Osteocyte (in vitro differentiated cells): ENCODE results near the gene IL12RB1. TPM values are rescaled to one million over a fixed set of nuclear protein-coding genes. Genes with fewer than 3 reads are reported as not detected.

Experiments used
- DNase-seq: peaks from one replicate; pipeline ENCODE4 v3.0.0; 2021; ENCODE audit warnings: mixed read lengths; ENCODE audit not compliant: unreplicated experiment; ENCODE audit errors: extremely low spot score
- H3K27ac Mint-ChIP-seq: one replicate; pipeline ENCODE4 v1.8.0; 2021; ENCODE audit warnings: mild to moderate bottlenecking, mixed read lengths; ENCODE audit not compliant: unreplicated experiment
- H3K27me3 Mint-ChIP-seq: one replicate; pipeline ENCODE4 v1.8.0; 2021; ENCODE audit warnings: mixed read lengths; ENCODE audit not compliant: unreplicated experiment
- H3K36me3 Mint-ChIP-seq: one replicate; pipeline ENCODE4 v1.8.0; 2021; ENCODE audit warnings: mixed read lengths; ENCODE audit not compliant: unreplicated experiment
- H3K4me1 Mint-ChIP-seq: one replicate; pipeline ENCODE4 v1.8.0; 2021; ENCODE audit warnings: mixed read lengths; ENCODE audit not compliant: unreplicated experiment
- H3K4me3 Mint-ChIP-seq: one replicate; pipeline ENCODE4 v1.8.0; 2021; ENCODE audit warnings: mild to moderate bottlenecking, moderate library complexity, mixed read lengths; ENCODE audit not compliant: unreplicated experiment
- H3K9me3 Mint-ChIP-seq: one replicate; pipeline ENCODE4 v1.8.0; 2021; ENCODE audit warnings: mixed read lengths; ENCODE audit not compliant: unreplicated experiment
- CTCF ChIP-seq: fragments of 200-600 bp; sonication (generic); IDR thresholded peaks from 2 replicates; pipeline ENCODE4 v1.5.0; 2021; ENCODE audit warnings: antibody characterized with exemption, mild to moderate bottlenecking, moderate library complexity
- total RNA-seq: library from RNA; stranded (reverse); gene quantifications from 2 replicates; pipeline ENCODE4 v1.2.1, GENCODE V29; 2021

The IL12RB1 gene
- total RNA-seq, 1 donor from 2014 or later, result 0.51 TPM

DNA sequence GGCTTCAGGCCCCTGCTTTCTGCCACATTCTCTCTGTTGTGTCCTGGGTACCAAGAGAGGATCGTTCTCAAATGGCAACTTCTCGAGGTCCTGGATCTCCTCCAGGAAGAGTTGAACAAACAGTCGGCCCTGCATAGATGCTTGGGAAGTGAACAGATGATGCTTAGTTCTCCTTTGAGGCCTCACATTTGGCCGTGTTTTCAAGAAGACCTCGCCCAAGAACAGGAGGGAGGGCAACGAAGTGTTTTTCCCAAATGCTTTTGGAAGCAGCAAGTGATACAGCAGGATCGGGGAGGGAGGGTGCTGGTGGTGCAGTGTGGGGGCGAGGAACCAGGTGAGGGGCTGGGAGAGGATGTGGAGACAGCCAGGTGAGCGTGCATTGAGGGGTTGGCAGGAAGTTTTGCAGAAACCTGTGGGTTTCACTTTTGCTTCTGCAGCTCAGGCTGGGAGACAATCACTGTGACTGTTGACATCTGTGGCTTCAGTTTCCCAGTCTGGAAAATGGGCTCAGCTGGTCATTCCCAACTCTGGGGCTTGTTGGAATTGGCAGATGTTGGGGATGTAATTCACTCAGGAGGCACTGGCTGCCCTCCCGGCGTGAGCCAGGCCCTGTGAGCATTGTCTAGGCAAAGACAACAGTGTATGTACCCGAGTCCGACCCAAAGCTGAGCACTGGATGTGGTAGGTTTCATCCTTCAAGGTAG lies 32.4 kb upstream of the IL12RB1 start:
- no peak for DNase-seq
- H3K36me3 Mint-ChIP-seq, result peaks cover 4% of the 10 kb centered on the region
- H3K27me3 Mint-ChIP-seq, result no peaks in the 10 kb centered on the region
- peak overlapping the region; percentile 74 for H3K4me3 Mint-ChIP-seq
- no peak for TF ChIP-seq CTCF
- no peak overlapping the region for H3K27ac Mint-ChIP-seq
- no peaks in the 10 kb centered on the region for H3K9me3 Mint-ChIP-seq
- peaks cover 14% of the 10 kb centered on the region for H3K4me1 Mint-ChIP-seq

DNA sequence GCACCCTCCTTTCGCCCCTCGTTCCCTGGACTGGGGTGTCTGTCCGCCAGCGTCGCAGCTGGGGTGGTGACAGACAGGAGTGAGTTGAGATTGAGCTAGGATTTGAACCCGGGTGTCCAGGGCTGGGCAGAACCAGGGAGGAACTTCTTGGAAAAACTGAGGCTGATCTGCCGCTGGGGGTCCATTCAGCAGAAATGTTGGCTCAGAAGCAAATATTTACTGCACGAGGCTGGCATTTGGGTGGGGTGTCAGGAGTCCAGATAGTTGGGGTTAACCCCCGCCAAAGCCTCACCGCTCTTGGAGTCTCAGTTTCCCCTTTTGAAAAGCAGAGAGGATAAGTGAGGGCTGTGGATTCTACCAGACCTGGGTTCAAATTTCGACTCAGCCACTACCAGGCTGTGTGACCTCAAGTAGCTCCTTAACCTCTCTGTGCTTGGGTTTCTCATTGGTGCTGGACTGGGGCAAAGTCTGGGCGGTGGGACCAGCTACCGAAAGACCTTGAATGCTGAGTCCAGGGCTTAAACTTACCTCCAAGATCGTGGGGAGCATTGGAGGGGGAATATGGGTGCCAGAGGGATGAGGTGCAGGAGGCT lies 31.8 kb upstream of the IL12RB1 start:
- Mint-ChIP-seq H3K36me3 (peaks cover under 1% of the 10 kb centered on the region), H3K4me1 (peaks cover 14% of the 10 kb centered on the region), H3K4me3 (peak overlapping the region; percentile 74), H3K27ac (no peak overlapping the region), H3K27me3 (no peaks in the 10 kb centered on the region), H3K9me3 (no peaks in the 10 kb centered on the region)
- no peak for TF ChIP-seq CTCF
- no peak for DNase-seq

DNA sequence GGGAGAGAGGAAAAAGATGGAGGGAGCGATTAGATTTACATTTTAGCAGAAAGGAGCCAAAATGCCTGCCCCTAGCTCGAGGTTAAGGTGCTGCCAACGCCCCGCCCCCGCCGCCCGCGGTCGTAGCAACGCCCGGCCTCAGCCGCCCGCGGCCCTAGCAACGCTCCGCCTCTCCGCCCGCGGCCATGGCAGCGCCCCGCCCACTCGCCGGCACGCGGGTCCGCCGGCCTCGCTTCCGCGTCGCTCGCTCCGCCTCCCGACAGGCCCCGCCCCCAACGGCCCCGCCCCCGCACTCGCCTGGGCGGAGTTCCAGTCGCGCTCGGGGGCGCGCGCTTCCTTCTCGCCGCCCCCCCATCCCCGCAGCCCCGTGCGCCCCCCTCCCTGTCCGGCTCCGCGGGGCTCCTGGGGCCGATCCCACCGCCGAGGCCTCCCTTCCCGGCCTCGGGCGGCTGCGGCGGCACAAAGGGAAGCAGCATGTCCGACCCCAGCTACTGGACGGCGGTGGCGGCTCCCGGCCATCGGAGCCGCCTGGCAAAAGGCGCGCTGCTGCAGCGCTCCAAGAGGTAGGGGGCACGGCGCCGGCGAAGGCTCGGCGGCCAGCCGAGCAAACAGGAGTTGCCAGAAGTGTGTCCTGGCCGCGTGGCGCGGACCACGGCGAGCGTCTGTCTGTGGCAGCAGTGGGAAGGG lies 31.1 kb upstream of the IL12RB1 start:
- H3K4me1 Mint-ChIP-seq, result peaks cover 14% of the 10 kb centered on the region
- peak overlapping the region; percentile 42 for H3K27ac Mint-ChIP-seq
- no peaks in the 10 kb centered on the region for H3K9me3 Mint-ChIP-seq
- H3K4me3 Mint-ChIP-seq, result peak overlapping the region; percentile 76
- peak; percentile 95 for DNase-seq
- no peaks in the 10 kb centered on the region for H3K27me3 Mint-ChIP-seq
- H3K36me3 Mint-ChIP-seq, result no peaks in the 10 kb centered on the region
- TF ChIP-seq CTCF, result no peak

- no peak for TF ChIP-seq CTCF
- H3K9me3 Mint-ChIP-seq, result no peaks in the 10 kb centered on the region
- H3K4me3 Mint-ChIP-seq, result peak overlapping the region; percentile 76
- peak overlapping the region; percentile 42 for H3K27ac Mint-ChIP-seq
- H3K4me1 Mint-ChIP-seq, result peaks cover 14% of the 10 kb centered on the region
- DNase-seq, result no peak
- H3K27me3 Mint-ChIP-seq, result no peaks in the 10 kb centered on the region
- no peaks in the 10 kb centered on the region for H3K36me3 Mint-ChIP-seq
Measured at GRCh38 chr19:18117364-18117691, 30.6 kb upstream of the IL12RB1 start.

DNA sequence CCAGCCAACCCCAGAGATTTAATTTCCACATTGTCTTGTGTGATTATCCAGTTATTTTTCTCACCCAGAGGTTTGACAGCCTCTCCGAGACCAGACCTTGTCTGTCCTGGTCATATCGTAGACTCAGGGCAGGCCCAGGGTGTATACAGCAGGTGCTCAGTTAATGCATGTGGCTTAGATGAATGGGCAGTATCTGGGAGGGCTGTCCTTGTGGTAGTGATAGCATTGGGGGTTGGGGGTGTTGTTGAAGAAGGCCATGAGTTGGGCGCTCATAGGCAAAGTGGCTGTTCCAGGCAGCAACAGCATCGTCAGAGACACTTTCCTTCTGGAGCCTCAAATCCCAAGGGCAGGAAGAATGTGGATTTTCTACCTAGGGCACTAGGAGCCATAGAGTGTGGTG lies 27.7 kb upstream of the IL12RB1 start:
- Mint-ChIP-seq H3K4me1 (peaks cover 20% of the 10 kb centered on the region), H3K27ac (no peak overlapping the region), H3K9me3 (no peaks in the 10 kb centered on the region), H3K4me3 (no peak overlapping the region), H3K27me3 (peaks cover under 1% of the 10 kb centered on the region), H3K36me3 (no peaks in the 10 kb centered on the region)
- no peak for TF ChIP-seq CTCF
- DNase-seq, result no peak
